Body of pancreas (tissue), 4 donors: Measurements from ENCODE around the gene DTNBP1. TPM values are rescaled to one million over a fixed set of nuclear protein-coding genes. Genes with fewer than 3 reads are reported as not detected.

Source experiments
- ATAC-seq: fragments of 150-250 bp; one replicate; pipeline ENCODE4 v1.9.1; 2016
- DNase-seq, 4 donors: peaks; one replicate each; pipeline ENCODE4 v3.0.0-alpha.2; 2019
- H3K27ac ChIP-seq, 4 donors: fragments of 200-600 bp; sonication (generic); 1 replicate in 3 of 4; 2 replicates in 1 of 4; pipeline versions ENCODE4 v1.5.1 to v1.6.1; 2016 to 2019; ENCODE audit warnings: mild to moderate bottlenecking in 1 of 4, mixed read lengths in 1 of 4, moderate library complexity in 1 of 4
- H3K27me3 ChIP-seq, 2 donors: fragments of 200-600 bp; sonication (generic); one replicate each; pipeline ENCODE4 v1.6.0; 2016; ENCODE audit warnings: mild to moderate bottlenecking in 1 of 2
- H3K36me3 ChIP-seq, 2 donors: fragments of 200-600 bp; sonication (generic); replicated peaks in 1 of 2; 2 replicates each; pipeline ENCODE4 v1.5.1; 2016; ENCODE audit warnings: low read depth in 2 of 2; ENCODE audit not compliant: insufficient read depth in 1 of 2
- H3K4me1 ChIP-seq: fragments of 200-600 bp; sonication (generic); one replicate; pipeline ENCODE4 v1.6.0; 2016
- H3K4me3 ChIP-seq, 2 donors: fragments of 200-600 bp; sonication (generic); 1 replicate in 1 of 2; 2 replicates in 1 of 2; pipeline ENCODE4 v1.5.1; 2016 to 2019
- H3K9me3 ChIP-seq, 3 donors: fragments of 200-600 bp; sonication (generic); 1 replicate in 2 of 3; 2 replicates in 1 of 3; pipeline ENCODE4 v1.5.1; 2016
- CTCF ChIP-seq, 7 experiments: fragments of 450-650 bp in 4 of 7; fragments of 200-600 bp in 3 of 7; sonication (generic) in 3 of 7; IDR thresholded peaks; one replicate each; pipeline ENCODE4 v1.5.1; 2016 to 2019; ENCODE audit warnings: antibody characterized with exemption in 7 of 7
- POLR2A ChIP-seq, 3 donors: fragments of 450-650 bp; IDR thresholded peaks; one replicate each; pipeline ENCODE4 v1.6.1; 2016; ENCODE audit warnings: antibody characterized with exemption in 3 of 3, mild to moderate bottlenecking in 2 of 3
- WGBS, 2 donors: methylation state at CpG; one replicate each; pipeline ENCODE4 v1.1.5; 2017; 5-methylcytosine and 5-hydroxymethylcytosine counted together
- intact Hi-C: fragments of 100-400 bp; cut with DNase I; formaldehyde crosslinking; loops from one replicate; pipeline ENCODE4 v1.15.1; 2023
- total RNA-seq, 2 donors: library from RNA; depleted of rRNA; stranded (reverse); fragments of >200 nt; gene quantifications; one replicate each; pipeline ENCODE4 v1.1.0, GENCODE V29; 2016

Gene DTNBP1
- total RNA-seq, 2 donors from 2014 or later: 3.3 to 5.2 TPM

DNA sequence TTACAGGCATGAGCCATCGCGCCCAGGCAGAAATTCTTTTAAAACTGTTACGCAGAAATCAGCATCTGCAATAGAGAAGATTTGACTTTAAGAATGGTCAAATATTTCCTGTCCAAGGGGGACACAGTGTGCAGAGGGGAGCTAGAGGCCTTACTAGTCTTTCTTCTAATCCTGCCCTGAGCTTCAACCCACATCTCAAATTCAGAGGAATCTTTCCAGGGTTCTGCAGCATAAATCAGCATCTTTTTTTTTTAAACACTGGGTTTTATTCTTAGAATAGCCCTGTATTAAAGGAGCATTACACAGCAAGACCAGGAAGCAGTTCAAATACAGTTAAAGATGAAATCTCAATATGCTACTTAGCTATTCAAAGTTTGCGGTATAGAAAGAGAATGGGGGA, 81.1 kb downstream of the DTNBP1 start:
- no peak for DNase-seq
- Histone ChIP-seq H3K27ac (no peak overlapping the region), H3K4me3 (no peak overlapping the region), H3K4me1 (no peaks in the 10 kb centered on the region), H3K36me3 (no peaks in the 10 kb centered on the region), H3K27me3 (no peaks in the 10 kb centered on the region), H3K9me3 (no peaks in the 10 kb centered on the region)
- TF ChIP-seq CTCF (IDR thresholded peaks at IDR 0.05) (no peak), POLR2A (IDR thresholded peaks at IDR 0.05) (no peak)
- 94 to 96% methylated on average over 4 of the region's 4 CpGs for WGBS, 2 donors
- intact Hi-C loops: no loop called here
- no peak for ATAC-seq

- no peaks in the 10 kb centered on the region for H3K9me3 ChIP-seq
- no peaks in the 10 kb centered on the region for H3K36me3 ChIP-seq
- ATAC-seq (no peak), DNase-seq (no peak)
- no peaks in the 10 kb centered on the region for H3K27me3 ChIP-seq
- intact Hi-C loops: no loop called here
- no peaks in the 10 kb centered on the region for H3K4me1 ChIP-seq
- no peak overlapping the region for H3K4me3 ChIP-seq
- H3K27ac ChIP-seq: no peak overlapping the region
- 91 to 92% methylated on average over 2 of the region's 2 CpGs for WGBS, 2 donors
- no peak for TF ChIP-seq CTCF (IDR thresholded peaks at IDR 0.05)
- no peak for TF ChIP-seq POLR2A (IDR thresholded peaks at IDR 0.05)
Measured at GRCh38 chr6:15580326-15580725, 82.5 kb downstream of the DTNBP1 start.

GRCh38 chr6:15578716-15579391, 84.0 kb downstream of the DTNBP1 start:
- Histone ChIP-seq H3K9me3 (no peaks in the 10 kb centered on the region), H3K27ac (no peak overlapping the region), H3K4me3 (no peak overlapping the region), H3K27me3 (no peaks in the 10 kb centered on the region), H3K36me3 (no peaks in the 10 kb centered on the region), H3K4me1 (no peaks in the 10 kb centered on the region)
- WGBS, 2 donors: 77 to 83% methylated on average over 3 of the region's 3 CpGs
- no peak for TF ChIP-seq POLR2A (IDR thresholded peaks at IDR 0.05)
- TF ChIP-seq CTCF (IDR thresholded peaks at IDR 0.05): no peak
- ATAC-seq (no peak), DNase-seq (no peak)
- intact Hi-C loops: no loop called here

GRCh38 chr6:15577550-15578171, 85.2 kb downstream of the DTNBP1 start:
- intact Hi-C loops: no loop called here
- H3K36me3 ChIP-seq: no peaks in the 10 kb centered on the region
- no peak overlapping the region for H3K27ac ChIP-seq
- H3K4me3 ChIP-seq: no peak overlapping the region
- no peaks in the 10 kb centered on the region for H3K27me3 ChIP-seq
- DNase-seq (no peak), ATAC-seq (no peak)
- H3K9me3 ChIP-seq: no peaks in the 10 kb centered on the region
- 91 to 93% methylated on average over 7 of the region's 7 CpGs for WGBS, 2 donors
- TF ChIP-seq CTCF (IDR thresholded peaks at IDR 0.05) (no peak), POLR2A (IDR thresholded peaks at IDR 0.05) (no peak)
- H3K4me1 ChIP-seq: no peaks in the 10 kb centered on the region

GRCh38 chr6:15577106-15577505, 85.7 kb downstream of the DTNBP1 start:
- DNase-seq (no peak), ATAC-seq (no peak)
- Histone ChIP-seq H3K9me3 (no peaks in the 10 kb centered on the region), H3K36me3 (no peaks in the 10 kb centered on the region), H3K4me1 (no peaks in the 10 kb centered on the region), H3K4me3 (no peak overlapping the region), H3K27me3 (no peaks in the 10 kb centered on the region), H3K27ac (no peak overlapping the region)
- no peak for TF ChIP-seq POLR2A (IDR thresholded peaks at IDR 0.05)
- TF ChIP-seq CTCF (IDR thresholded peaks at IDR 0.05): no peak
- 91 to 96% methylated on average over 8 of the region's 8 CpGs for WGBS, 2 donors
- intact Hi-C loops: no loop called here
